NCI-H748 treated with DMSO at 0.1 percent for 48 hours (cell line): ENCODE results near the gene NBEAL2.

Source experiments
- DNase-seq: peaks from one replicate; lab custom pipeline; 2025; lab: John Stamatoyannopoulos, UW

Gene NBEAL2

GRCh38 chr3:46946416-46946815, 33.0 kb upstream of the NBEAL2 start:
- no peak for DNase-seq

- DNase-seq = no peak
Measured at GRCh38 chr3:46946856-46947545, 32.5 kb upstream of the NBEAL2 start.

GRCh38 chr3:46947546-46947901, 31.9 kb upstream of the NBEAL2 start:
- no peak for DNase-seq

GRCh38 chr3:46947981-46948791, 31.3 kb upstream of the NBEAL2 start:
- DNase-seq = no peak

GRCh38 chr3:46948830-46949671, 30.4 kb upstream of the NBEAL2 start:
- no peak for DNase-seq

GRCh38 chr3:46950177-46950576, 29.3 kb upstream of the NBEAL2 start:
- DNase-seq = no peak

- DNase-seq = no peak
Measured at GRCh38 chr3:46950650-46951241, 28.7 kb upstream of the NBEAL2 start.

- DNase-seq = no peak
Measured at GRCh38 chr3:46952813-46953212, 26.7 kb upstream of the NBEAL2 start.

GRCh38 chr3:46953234-46954010, 26.0 kb upstream of the NBEAL2 start:
- no peak for DNase-seq

GRCh38 chr3:46954178-46954577, 25.3 kb upstream of the NBEAL2 start:
- DNase-seq = no peak

GRCh38 chr3:46955157-46955556, 24.3 kb upstream of the NBEAL2 start:
- DNase-seq = no peak

GRCh38 chr3:46955801-46956259, 23.6 kb upstream of the NBEAL2 start:
- no peak for DNase-seq

GRCh38 chr3:46957092-46957820, 22.2 kb upstream of the NBEAL2 start:
- no peak for DNase-seq

- no peak for DNase-seq
Measured at GRCh38 chr3:46958467-46959160, 20.9 kb upstream of the NBEAL2 start.

- no peak for DNase-seq
Measured at GRCh38 chr3:46959161-46959511, 20.3 kb upstream of the NBEAL2 start.

GRCh38 chr3:46960081-46960701, 19.3 kb upstream of the NBEAL2 start:
- DNase-seq = no peak

GRCh38 chr3:46960835-46961234, 18.6 kb upstream of the NBEAL2 start:
- no peak for DNase-seq

- no peak for DNase-seq
Measured at GRCh38 chr3:46962427-46962826, 17.0 kb upstream of the NBEAL2 start.

GRCh38 chr3:46962990-46963389, 16.5 kb upstream of the NBEAL2 start:
- DNase-seq = no peak
